Adrenal gland (tissue), 19 donors: ENCODE data around the gene TTN. TPM values are rescaled to one million over a fixed set of nuclear protein-coding genes. Genes with fewer than 3 reads are reported as not detected.

ENCODE experiments used
- DNase-seq, 7 donors: peaks; one replicate each; pipeline ENCODE4 v3.0.0-alpha.2; 2019 to 2020
- H3K27ac ChIP-seq, 5 donors: fragments of 200-600 bp; sonication (generic) in 4 of 5; 1 replicate in 3 of 5; 2 replicates in 2 of 5; pipeline versions ENCODE4 v1.5.1 to v1.8.0; 2016 to 2020; ENCODE audit warnings: mild to moderate bottlenecking in 1 of 5
- H3K27me3 ChIP-seq: fragments of 200-600 bp; 2 replicates; pipeline ENCODE4 v1.8.0; 2021
- H3K36me3 ChIP-seq, 2 donors: fragments of 200-600 bp; replicated peaks in 1 of 2; 1 replicate in 1 of 2; 2 replicates in 1 of 2; pipeline versions ENCODE4 v1.5.1 to v1.8.0; 2018 to 2022
- H3K4me1 ChIP-seq, 2 donors: fragments of 200-600 bp; replicated peaks in 1 of 2; 1 replicate in 1 of 2; 2 replicates in 1 of 2; pipeline versions ENCODE4 v1.5.1 to v1.8.0; 2018 to 2021
- H3K4me3 ChIP-seq, 4 donors: fragments of 200-600 bp; sonication (generic) in 3 of 4; one replicate each; pipeline ENCODE4 v1.5.1; 2016 to 2018
- H3K9me3 ChIP-seq, 3 donors: fragments of 200-600 bp; sonication (generic) in 1 of 3; replicated peaks in 1 of 3; 1 replicate in 2 of 3; 2 replicates in 1 of 3; pipeline versions ENCODE4 v1.5.1 to v1.8.0; 2016 to 2021
- CTCF ChIP-seq, 6 experiments: fragments of 450-650 bp in 4 of 6; fragments of 200-600 bp in 2 of 6; sonication (generic) in 1 of 6; IDR thresholded peaks; 1 replicate in 5 of 6; 2 replicates in 1 of 6; pipeline versions ENCODE4 v1.5.1 to v1.8.0; 2016 to 2021; ENCODE audit warnings: antibody characterized with exemption in 6 of 6, mild to moderate bottlenecking in 2 of 6, moderate library complexity in 1 of 6
- POLR2A ChIP-seq, 2 donors: fragments of 450-650 bp; IDR thresholded peaks; one replicate each; pipeline ENCODE4 v1.6.1; 2017; ENCODE audit warnings: antibody characterized with exemption in 2 of 2, mild to moderate bottlenecking in 2 of 2, moderate library complexity in 1 of 2
- WGBS, 4 donors: extraction: QIAGEN DNeasy Blood & Tissue Kit in 2 of 4; methylation state at CpG; one replicate each; pipeline versions ENCODE4 v1.1.5 to v1.1.7; 2013 to 2017; 5-methylcytosine and 5-hydroxymethylcytosine counted together
- intact Hi-C, 2 donors: fragments of 100-400 bp; cut with DNase I; formaldehyde crosslinking; loops; one replicate each; pipeline versions ENCODE4 v1.14.1 to v1.15.0; 2022 to 2023
- long read RNA-seq, 10 donors: library from polyadenylated mRNA in 3 of 10; unstranded in 2 of 10; stranded (forward) in 1 of 10; transcript quantifications; one replicate each; pipeline ENCODE4 v2.0.0 and lab custom pipeline, GENCODE V29; 2021 to 2026
- polyA plus RNA-seq, 3 donors: library from polyadenylated mRNA; stranded (reverse); fragments of 200-250 nt in 2 of 3; fragments of 350-450 nt in 1 of 3; fragmentation: Illumina TruSeq in 1 of 3; extraction: RNeasy Lipid Tissue Mini Kit (QIAGEN cat#74804) in 1 of 3; gene quantifications; one replicate each; pipeline ENCODE4 v1.2.3, GENCODE V29; 2013 to 2014
- total RNA-seq, 9 donors: library from RNA; depleted of rRNA in 4 of 9; stranded (reverse); fragments of >200 nt in 4 of 9; fragments of 120-200 nt in 1 of 9; fragmentation: NEBNext Ultra II Directional in 1 of 9; extraction: Animal tissue kit (Norgen Biotek cat#: 25700) in 1 of 9; gene quantifications; one replicate each; pipeline versions ENCODE4 v1.1.0 to v1.2.4, GENCODE V29; 2013 to 2023
- donor health status: healthy with polysubstance abuse.
- donor health status: Bipolar disorder and iron deficiency.
- donor health status: DM: yes; HTN: yes; CAD: no.
- donor health status: DM: no; HTN: no; CAD: no.
- donor health status: DM: no; HTN: no; CAD: no.
- donor health status: DM: yes; HTN: yes; CAD: no.

The TTN gene
- total RNA-seq (10 to 100 TPM in 2 of 9 donors, 1 to 10 TPM in 7; 1.2 to 45.2 (median 3.1) TPM), polyA plus RNA-seq (1 to 10 TPM in 1 of 3 donors, under 1 TPM in 2; 0.05 to 4.3 (median 0.47) TPM)
- long read RNA-seq, donor 1, result 0 reads
- long read RNA-seq, donor 2, result 0 reads
- long read RNA-seq, donor 3, result 0 reads
- long read RNA-seq, donor 4, result 0 reads
- long read RNA-seq, donor 5, result 0 reads
- long read RNA-seq, donor 6, result 0 reads
- long read RNA-seq, donor 7, partial matches to known transcripts, result 8 of 8 reads
- long read RNA-seq, donor 7, other reads (novel, unspliced or antisense), result 0 of 8 reads
- long read RNA-seq, donor 8, result 0 reads
- long read RNA-seq, donor 9, partial matches to known transcripts, result 6 of 6 reads
- long read RNA-seq, donor 9, other reads (novel, unspliced or antisense), result 0 of 6 reads
- long read RNA-seq, donor 10, result 0 reads

- no peaks in the 10 kb centered on the region for H3K36me3 ChIP-seq
- no peak within 1 kb of the TSS for H3K4me3 ChIP-seq
- peaks cover 0 to 10% of the 10 kb centered on the region in 2 donors for H3K4me1 ChIP-seq
- no peak for TF ChIP-seq CTCF (IDR thresholded peaks at IDR 0.05)
- no peak for TF ChIP-seq POLR2A (IDR thresholded peaks at IDR 0.05)
- H3K9me3 ChIP-seq, result no peaks in the 10 kb centered on the region
- no peak for DNase-seq
- no peak within 1 kb of the TSS for H3K27ac ChIP-seq
- intact Hi-C loops, result no loop called here
- H3K27me3 ChIP-seq, result no peaks in the 10 kb centered on the region
- WGBS, 4 donors, result 83 to 90% (median 88%) methylated on average over 10 of the region's 10 CpGs
These were observed at the start of gene TTN for GRCh38 chr2:178807227-178808008. Gene TTN (minus strand): TSS chr2:178807423. CDS start chr2:178804642, 2,781 bp downstream.

GRCh38 chr2:178855151-178855550, 47.9 kb upstream of the TTN start:
- DNase-seq, result no peak
- H3K9me3 ChIP-seq, result no peaks in the 10 kb centered on the region
- no peak for TF ChIP-seq POLR2A (IDR thresholded peaks at IDR 0.05)
- no peak for TF ChIP-seq CTCF (IDR thresholded peaks at IDR 0.05)
- H3K4me3 ChIP-seq, result no peak overlapping the region
- intact Hi-C loops, result no loop called here
- H3K36me3 ChIP-seq, result no peaks in the 10 kb centered on the region
- no peaks in the 10 kb centered on the region for H3K4me1 ChIP-seq
- no peaks in the 10 kb centered on the region for H3K27me3 ChIP-seq
- H3K27ac ChIP-seq, result no peak overlapping the region

GRCh38 chr2:178848335-178848734, 41.1 kb upstream of the TTN start:
- H3K36me3 ChIP-seq, result no peaks in the 10 kb centered on the region
- no peak for DNase-seq
- H3K9me3 ChIP-seq, result no peaks in the 10 kb centered on the region
- H3K4me1 ChIP-seq, result no peaks in the 10 kb centered on the region
- H3K4me3 ChIP-seq, result no peak overlapping the region
- 94 to 97% (median 96%) methylated on average over 5 of the region's 5 CpGs for WGBS, 4 donors
- TF ChIP-seq POLR2A (IDR thresholded peaks at IDR 0.05), result no peak
- no peak for TF ChIP-seq CTCF (IDR thresholded peaks at IDR 0.05)
- no peaks in the 10 kb centered on the region for H3K27me3 ChIP-seq
- H3K27ac ChIP-seq, result no peak overlapping the region
- intact Hi-C loops, result no loop called here

GRCh38 chr2:178846458-178846802, 39.2 kb upstream of the TTN start:
- TF ChIP-seq CTCF (IDR thresholded peaks at IDR 0.05), result no peak
- no peak for TF ChIP-seq POLR2A (IDR thresholded peaks at IDR 0.05)
- Histone ChIP-seq H3K27ac (no peak overlapping the region), H3K4me1 (no peaks in the 10 kb centered on the region), H3K27me3 (no peaks in the 10 kb centered on the region), H3K36me3 (no peaks in the 10 kb centered on the region), H3K9me3 (no peaks in the 10 kb centered on the region), H3K4me3 (no peak overlapping the region)
- no peak for DNase-seq
- intact Hi-C loops, result no loop called here
- 50 to 74% (median 69%) methylated on average over 2 of the region's 2 CpGs for WGBS, 4 donors
